Ramos (cell line): ENCODE data around the gene RIT1.

Source experiments
- in situ Hi-C: fragments of 300-500 bp; cut with MboI; formaldehyde crosslinking; loops from one replicate; pipeline ENCODE4 v1.14.3; 2022; ENCODE audit warnings: low sequenced_read_pairs; ENCODE audit not compliant: unreplicated experiment

RIT1 gene

DNA sequence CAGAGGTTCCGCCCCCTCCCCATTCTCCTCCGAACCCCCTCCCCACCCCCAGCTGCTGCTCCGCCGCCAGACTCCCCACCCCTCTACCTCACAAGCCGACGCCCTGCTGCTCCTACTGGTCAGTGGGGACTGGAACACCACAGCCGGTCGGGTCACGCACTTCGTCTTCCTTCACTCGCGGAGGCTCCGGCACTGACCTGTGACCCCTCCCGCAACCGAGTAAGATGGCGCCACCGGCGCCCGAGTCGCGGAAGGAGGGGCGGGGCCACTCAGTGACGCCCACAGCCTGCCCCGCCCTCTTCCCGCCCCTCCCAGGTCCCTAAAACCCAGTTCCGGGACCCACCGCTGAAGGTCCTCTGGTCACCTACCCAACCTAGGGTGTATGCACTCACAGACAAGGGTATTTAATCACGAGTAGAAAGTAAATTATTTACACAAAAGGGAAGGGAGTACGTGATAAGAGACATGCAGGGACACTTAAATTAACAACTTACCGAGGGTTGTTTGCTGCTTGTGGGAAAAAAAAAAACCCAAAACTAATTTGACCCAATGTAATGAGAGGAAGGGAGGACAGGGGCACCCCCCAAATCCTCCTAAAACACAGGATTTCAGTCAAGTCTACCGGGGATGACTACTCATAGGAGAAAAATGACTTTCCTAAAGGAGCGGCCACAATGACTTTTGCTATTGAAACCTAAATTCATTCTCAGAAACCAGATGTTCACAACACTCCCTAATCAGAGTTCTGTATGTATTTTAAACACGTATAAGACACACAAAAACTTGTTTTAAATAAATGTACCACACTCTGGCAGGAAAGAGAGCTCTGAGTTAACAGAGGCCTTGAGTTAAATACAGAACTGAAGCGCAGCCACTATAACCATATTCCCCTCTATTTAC lies at the start of gene RIT1:
Gene RIT1 (minus strand): TSS at position 194 of the 900 bp plus-strand sequence. CDS start 588 bp downstream, outside the sequence.
- in situ Hi-C loops = no loop called here

DNA sequence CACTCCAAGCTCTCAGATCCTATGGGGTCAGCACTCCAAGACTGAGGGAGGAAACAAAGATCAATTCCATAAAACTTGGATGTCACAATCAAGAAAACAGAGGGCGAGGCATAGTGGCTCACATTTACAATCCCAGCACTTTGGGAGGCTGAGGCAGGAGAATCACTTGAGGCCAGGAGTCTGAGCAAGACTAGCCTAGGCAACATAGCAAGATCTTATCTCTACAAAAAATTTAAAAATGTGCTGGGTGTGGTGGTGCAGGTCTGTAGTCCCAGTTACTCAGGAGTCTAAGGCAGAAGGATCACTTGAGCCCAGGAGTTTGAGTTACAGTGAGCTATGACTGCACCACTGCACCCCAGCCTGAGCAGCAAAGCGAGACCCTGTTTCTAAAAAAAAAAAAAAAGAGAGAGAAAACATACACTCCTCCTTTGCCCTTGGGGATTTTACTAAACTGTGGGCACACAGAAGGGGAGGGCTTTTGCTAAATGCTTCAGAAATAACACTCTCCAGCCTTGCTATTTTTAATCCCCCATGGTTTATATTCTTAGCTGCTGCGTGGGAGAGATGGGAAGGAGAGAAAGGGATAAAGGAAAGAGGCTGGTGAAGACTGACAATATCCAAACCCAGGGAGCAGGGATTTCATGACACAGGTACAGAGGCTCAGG lies 49.1 kb upstream of the RIT1 start:
- in situ Hi-C loops = no loop called here

- in situ Hi-C loops = no loop called here
Measured at GRCh38 chr1:155957411-155957915, 46.3 kb upstream of the RIT1 start.

DNA sequence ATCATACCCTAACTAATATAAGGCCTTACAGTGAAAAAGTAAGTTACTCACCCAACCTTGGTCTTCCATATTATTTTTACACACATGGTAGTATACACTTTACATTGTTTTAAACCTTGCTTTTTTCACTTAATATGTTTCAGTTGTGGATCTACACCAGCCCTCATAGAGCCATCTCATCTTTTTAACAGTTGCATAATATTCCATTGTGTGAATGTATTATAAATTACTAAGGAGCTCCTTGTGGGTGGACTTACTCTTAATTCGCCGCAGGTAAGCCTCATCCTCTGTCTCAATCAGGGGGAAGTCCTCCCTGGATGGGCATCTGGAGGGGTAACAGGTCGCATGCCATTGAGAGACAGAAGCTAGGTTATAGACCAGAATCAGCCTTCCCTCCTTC lies 43.5 kb upstream of the RIT1 start:
- in situ Hi-C loops = no loop called here

GRCh38 chr1:155952505-155952890 lies 41.3 kb upstream of the RIT1 start:
- in situ Hi-C loops = no loop called here

DNA sequence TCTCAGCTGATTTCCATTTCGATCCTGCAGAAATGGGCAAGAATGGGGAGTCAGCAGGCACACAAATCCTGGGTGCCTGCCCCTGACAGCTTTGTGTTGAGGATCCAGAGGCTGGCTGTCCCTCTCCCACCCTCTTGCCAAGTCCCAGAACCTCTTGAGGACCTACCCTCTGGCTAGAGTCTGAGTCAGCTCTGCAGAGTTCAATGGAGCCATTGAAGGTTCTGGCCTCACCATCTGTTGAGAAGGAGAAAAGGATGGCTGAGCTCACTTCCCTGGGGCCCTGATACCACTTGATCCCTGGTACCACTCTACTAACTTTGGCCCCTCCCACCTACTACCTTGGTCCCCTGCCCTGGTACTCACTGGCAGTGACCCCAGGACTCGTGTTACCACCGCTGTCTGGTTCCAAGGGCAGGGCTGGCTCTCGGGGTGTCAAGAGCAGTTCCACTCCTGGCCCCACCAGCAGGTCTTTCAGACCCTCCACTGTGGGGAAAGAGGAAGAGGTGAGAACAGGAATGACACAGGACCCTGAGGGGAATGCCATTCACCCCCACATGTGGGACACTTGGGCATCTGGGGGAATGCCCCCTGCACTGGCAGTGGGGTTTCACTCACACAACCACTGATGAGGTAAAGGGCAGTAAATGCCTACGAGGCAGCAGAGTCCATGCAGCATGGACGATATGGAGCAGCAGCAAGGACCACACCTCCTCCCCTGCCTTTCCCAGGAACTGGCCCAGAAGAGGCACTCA lies 40.8 kb upstream of the RIT1 start:
- in situ Hi-C loops = no loop called here

- in situ Hi-C loops = no loop called here
Measured at GRCh38 chr1:155950829-155951228, 39.7 kb upstream of the RIT1 start.

DNA sequence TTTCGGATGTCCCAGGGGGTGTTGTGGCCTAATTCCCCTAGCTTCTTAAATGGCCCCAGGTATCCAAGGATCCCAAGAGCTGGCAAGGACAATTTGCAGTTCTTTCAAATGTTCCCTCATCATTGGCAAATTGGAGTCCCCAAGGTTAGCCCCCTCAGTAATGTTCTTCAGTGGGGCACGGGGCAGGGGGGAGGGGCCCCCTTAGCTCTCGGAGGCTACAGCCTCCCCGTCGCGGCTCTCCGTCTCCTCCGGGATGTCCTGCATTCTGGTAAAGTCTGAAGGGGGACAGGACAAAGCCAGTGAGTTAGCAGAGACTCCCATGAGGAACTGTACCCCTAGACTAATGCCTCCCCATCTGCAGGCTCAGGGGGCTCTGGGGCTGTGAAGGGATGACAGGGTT lies 36.6 kb upstream of the RIT1 start:
- in situ Hi-C loops = no loop called here

GRCh38 chr1:155947292-155947691 lies 36.1 kb upstream of the RIT1 start:
- in situ Hi-C loops = no loop called here

- in situ Hi-C loops = no loop called here
Measured at GRCh38 chr1:155946633-155947219, 35.6 kb upstream of the RIT1 start.

- in situ Hi-C loops = no loop called here
Measured at GRCh38 chr1:155944444-155944799, 33.3 kb upstream of the RIT1 start.

DNA sequence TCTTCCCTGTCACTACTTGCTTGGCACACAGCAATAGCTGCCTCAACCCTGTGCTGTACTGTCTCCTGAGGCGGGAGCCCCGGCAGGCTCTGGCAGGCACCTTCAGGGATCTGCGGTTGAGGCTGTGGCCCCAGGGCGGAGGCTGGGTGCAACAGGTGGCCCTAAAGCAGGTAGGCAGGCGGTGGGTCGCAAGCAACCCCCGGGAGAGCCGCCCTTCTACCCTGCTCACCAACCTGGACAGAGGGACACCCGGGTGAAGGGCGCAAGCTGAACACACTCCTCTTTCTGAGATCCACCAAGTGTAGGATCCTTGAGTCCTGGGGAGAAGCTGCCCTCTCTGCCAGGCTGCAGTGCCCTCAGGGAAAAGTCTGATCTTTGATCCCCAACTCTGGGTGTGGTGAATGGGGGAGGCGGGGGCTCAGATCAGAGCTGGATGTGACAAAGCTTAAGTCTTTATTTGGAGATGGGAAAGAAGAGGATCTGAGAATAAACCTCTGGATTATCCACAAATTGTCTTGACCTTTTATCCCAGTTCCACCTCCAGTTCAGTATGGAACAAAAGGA lies 31.5 kb upstream of the RIT1 start:
- in situ Hi-C loops = no loop called here

- in situ Hi-C loops = no loop called here
Measured at GRCh38 chr1:155941845-155942531, 30.8 kb upstream of the RIT1 start.

- in situ Hi-C loops = no loop called here
Measured at GRCh38 chr1:155940993-155941844, 30.1 kb upstream of the RIT1 start, which contains the start of gene RXFP4. Gene RXFP4, plus strand, starts transcription at chr1:155941638. Its CDS starts 72 bp downstream, at chr1:155941710.

GRCh38 chr1:155940482-155940992 lies 29.4 kb upstream of the RIT1 start:
- in situ Hi-C loops = no loop called here

GRCh38 chr1:155938220-155938627 lies 27.1 kb upstream of the RIT1 start:
- in situ Hi-C loops = loop anchor here (5.0 to 10.0 kb wide), 2 partner anchors 54 to 127 kb away; partner anchors contain the start of gene RAB25

GRCh38 chr1:155934936-155935590 lies 23.9 kb upstream of the RIT1 start:
- in situ Hi-C loops = loop anchor here (5.0 to 10.0 kb wide), 2 partner anchors 57 to 130 kb away; partner anchors contain the start of gene RAB25
